PC-3 (cell line): ENCODE data around the gene AP3B2.

Experiments used
- EZH2 ChIP-seq: fragments of 300-600 bp; sonication (generic); IDR thresholded peaks from one replicate; pipeline ENCODE4 v1.6.1; 2017; ENCODE audit warnings: antibody characterized with exemption, mild to moderate bottlenecking, low read length; ENCODE audit not compliant: unreplicated experiment
- TF ChIP-seq, protein P1 (sequence below): fragments of 300-600 bp; sonication (generic); conservative IDR thresholded peaks from 2 replicates; pipeline ENCODE4 v1.5.1; 2017; ENCODE audit warnings: antibody characterized with exemption, low read depth, mild to moderate bottlenecking, low read length

- TF ChIP-seq, protein P1, sequence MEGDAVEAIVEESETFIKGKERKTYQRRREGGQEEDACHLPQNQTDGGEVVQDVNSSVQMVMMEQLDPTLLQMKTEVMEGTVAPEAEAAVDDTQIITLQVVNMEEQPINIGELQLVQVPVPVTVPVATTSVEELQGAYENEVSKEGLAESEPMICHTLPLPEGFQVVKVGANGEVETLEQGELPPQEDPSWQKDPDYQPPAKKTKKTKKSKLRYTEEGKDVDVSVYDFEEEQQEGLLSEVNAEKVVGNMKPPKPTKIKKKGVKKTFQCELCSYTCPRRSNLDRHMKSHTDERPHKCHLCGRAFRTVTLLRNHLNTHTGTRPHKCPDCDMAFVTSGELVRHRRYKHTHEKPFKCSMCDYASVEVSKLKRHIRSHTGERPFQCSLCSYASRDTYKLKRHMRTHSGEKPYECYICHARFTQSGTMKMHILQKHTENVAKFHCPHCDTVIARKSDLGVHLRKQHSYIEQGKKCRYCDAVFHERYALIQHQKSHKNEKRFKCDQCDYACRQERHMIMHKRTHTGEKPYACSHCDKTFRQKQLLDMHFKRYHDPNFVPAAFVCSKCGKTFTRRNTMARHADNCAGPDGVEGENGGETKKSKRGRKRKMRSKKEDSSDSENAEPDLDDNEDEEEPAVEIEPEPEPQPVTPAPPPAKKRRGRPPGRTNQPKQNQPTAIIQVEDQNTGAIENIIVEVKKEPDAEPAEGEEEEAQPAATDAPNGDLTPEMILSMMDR: no peak
- TF ChIP-seq EZH2: no peak
Observed at GRCh38 chr15:82647045-82647834, 62.4 kb downstream of the AP3B2 start, which contains the start of gene CPEB1.
